DMS 273 treated with DMSO at 0.1 percent for 48 hours (cell line): ENCODE data around the gene CSAG1.
"Not testable (repeated sequence)": the region's sequence is repeated elsewhere in the genome, so short reads cannot be mapped to it uniquely, and the experiment has no call there.

ENCODE experiments used
- DNase-seq: peaks from one replicate; lab custom pipeline; 2025; lab: John Stamatoyannopoulos, UW

CSAG1 gene

DNA sequence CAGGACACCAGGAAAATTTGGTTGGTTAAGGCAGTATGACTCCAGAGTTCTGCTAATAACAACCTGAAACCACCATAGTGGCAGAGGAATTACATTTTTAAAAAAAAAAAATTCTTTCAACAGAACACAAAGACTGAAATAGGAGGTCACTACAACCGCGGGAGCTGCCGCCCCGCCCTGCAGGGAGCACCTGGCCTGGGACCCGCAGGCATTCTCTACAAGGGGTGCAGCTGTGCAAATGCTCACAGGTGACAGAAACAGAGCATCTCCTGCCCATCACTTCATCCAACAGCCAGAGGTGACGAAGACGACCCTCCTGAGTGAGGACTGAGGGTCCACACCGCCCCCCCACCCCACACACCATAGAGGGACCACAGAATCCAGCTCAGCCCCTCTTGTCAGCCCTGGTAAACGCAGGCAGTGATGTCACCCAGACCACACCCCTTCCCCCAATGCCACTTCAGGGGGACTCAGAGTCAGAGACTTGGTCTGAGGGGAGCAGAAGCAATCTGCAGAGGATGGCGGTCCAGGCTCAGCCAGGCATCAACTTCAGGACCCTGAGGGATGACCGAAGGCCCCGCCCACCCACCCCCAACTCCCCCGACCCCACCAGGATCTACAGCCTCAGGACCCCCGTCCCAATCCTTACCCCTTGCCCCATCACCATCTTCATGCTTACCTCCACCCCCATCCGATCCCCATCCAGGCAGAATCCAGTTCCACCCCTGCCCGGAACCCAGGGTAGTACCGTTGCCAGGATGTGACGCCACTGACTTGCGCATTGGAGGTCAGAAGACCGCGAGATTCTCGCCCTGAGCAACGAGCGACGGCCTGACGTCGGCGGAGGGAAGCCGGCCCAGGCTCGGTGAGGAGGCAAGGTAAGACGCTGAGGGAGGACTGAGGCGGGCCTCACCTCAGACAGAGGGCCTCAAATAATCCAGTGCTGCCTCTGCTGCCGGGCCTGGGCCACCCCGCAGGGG lies 35.3 kb downstream of the CSAG1 start, which contains the start of gene MAGEA3:
Gene MAGEA3, plus strand, starts transcription at position 843 of the 980 bp plus-strand sequence. CDS start 2,039 bp downstream, outside the sequence.
- DNase-seq: not testable (repeated sequence)

DNA sequence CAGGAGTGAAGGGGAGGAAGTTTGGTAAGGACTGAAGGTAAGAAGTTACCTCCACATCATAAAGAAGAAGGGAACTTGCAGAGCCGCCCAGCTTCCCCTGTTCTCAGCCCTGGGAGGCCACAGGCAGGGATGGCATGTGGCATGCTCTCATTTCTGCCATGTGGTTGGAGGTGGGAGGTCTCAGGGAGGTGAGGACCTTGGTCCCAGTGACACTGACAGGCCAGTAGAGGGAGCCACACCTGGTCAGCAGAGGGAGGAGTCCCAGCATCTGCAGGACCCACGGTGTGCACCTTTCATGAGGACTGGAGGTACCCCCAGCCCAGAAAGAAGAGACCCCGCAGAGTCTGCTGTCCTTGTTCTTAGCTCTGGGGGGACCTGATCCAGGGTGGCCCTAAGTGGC lies 52.5 kb downstream of the CSAG1 start:
- not testable (repeated sequence) for DNase-seq
